RWPE2 (cell line): ENCODE results near the gene BFSP2.
A peak's percentile ranks its signal among the peaks of the same experiment; 100 is the strongest.
"Not testable (repeated sequence)": the region's sequence is repeated elsewhere in the genome, so short reads cannot be mapped to it uniquely, and the experiment has no call there.

Source experiments
- ATAC-seq: fragments of 200-7000 bp; cut with Tn5 transposase; 3 replicates; pipeline ENCODE4 v1.9.1; 2021; ENCODE audit warnings: low read depth
- DNase-seq: peaks from one replicate; pipeline ENCODE4 v3.0.0-alpha.2; 2020; ENCODE audit warnings: low spot score
- H3K27ac ChIP-seq: fragments of 450-650 bp; 2 replicates; pipeline ENCODE4 v1.5.1; 2017; ENCODE audit warnings: mild to moderate bottlenecking; ENCODE audit not compliant: poor library complexity, severe bottlenecking
- H3K27me3 ChIP-seq: fragments of 250-450 bp; sonication (Bioruptor Pico); 2 replicates; pipeline ENCODE4 v1.5.1; 2021; ENCODE audit warnings: mild to moderate bottlenecking, moderate library complexity; ENCODE audit not compliant: insufficient read depth, poor library complexity, severe bottlenecking
- H3K36me3 ChIP-seq: fragments of 250-450 bp; sonication (Bioruptor Pico); 2 replicates; pipeline ENCODE4 v1.5.1; 2020; ENCODE audit warnings: low read depth, mild to moderate bottlenecking, moderate library complexity
- H3K4me1 ChIP-seq: fragments of 250-450 bp; sonication (Bioruptor Pico); 2 replicates; pipeline ENCODE4 v1.5.1; 2021; ENCODE audit warnings: mild to moderate bottlenecking, moderate library complexity; ENCODE audit not compliant: insufficient read depth, poor library complexity, severe bottlenecking
- H3K4me3 ChIP-seq: fragments of 250-450 bp; sonication (Bioruptor Pico); 2 replicates; pipeline ENCODE4 v1.5.1; 2021; ENCODE audit warnings: mild to moderate bottlenecking, moderate library complexity; ENCODE audit not compliant: severe bottlenecking
- H3K9me3 ChIP-seq: fragments of 250-450 bp; sonication (Bioruptor Pico); 2 replicates; pipeline ENCODE4 v1.5.1; 2021; ENCODE audit warnings: mild to moderate bottlenecking, moderate library complexity; ENCODE audit not compliant: severe bottlenecking
- CTCF ChIP-seq: fragments of 450-650 bp; IDR thresholded peaks from one replicate; pipeline ENCODE4 v1.5.1; 2017; ENCODE audit warnings: mild to moderate bottlenecking, moderate library complexity; ENCODE audit not compliant: poor library complexity, severe bottlenecking

Gene BFSP2

DNA sequence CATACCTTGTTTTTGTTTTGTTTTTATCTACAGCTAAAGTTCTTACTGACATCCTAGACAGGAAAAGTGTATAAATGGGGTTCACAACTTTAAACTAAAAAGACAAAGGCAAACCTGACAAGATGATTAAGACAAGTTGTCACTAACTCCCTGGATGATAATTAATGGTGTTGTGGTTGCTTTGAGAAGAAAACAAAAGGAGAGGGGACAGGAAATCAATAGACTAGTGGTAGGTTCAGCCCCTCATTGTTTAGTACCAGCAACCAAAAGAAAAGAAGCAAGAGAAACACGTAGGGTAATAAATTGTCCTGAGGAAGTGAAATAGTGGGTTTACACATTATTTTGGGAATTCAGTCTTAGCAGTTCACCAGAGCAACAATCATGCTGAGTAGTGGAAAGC, 78.8 kb downstream of the BFSP2 start:
- DNase-seq (no peak), ATAC-seq (no peak)
- no peaks in the 10 kb centered on the region for H3K36me3 ChIP-seq
- H3K9me3 ChIP-seq = no peaks in the 10 kb centered on the region
- no peak for TF ChIP-seq CTCF
- no peak overlapping the region for H3K27ac ChIP-seq
- H3K27me3 ChIP-seq = no peaks in the 10 kb centered on the region
- no peak overlapping the region for H3K4me3 ChIP-seq
- peaks cover 14% of the 10 kb centered on the region for H3K4me1 ChIP-seq

- Histone ChIP-seq H3K27me3 (no peaks in the 10 kb centered on the region), H3K27ac (peak overlapping the region; percentile 85), H3K4me3 (no peak overlapping the region), H3K36me3 (no peaks in the 10 kb centered on the region), H3K9me3 (no peaks in the 10 kb centered on the region), H3K4me1 (peaks cover 14% of the 10 kb centered on the region)
- no peak for TF ChIP-seq CTCF
- no peak for ATAC-seq
- no peak for DNase-seq
Measured at GRCh38 chr3:133479401-133479800, 79.5 kb downstream of the BFSP2 start.

- Histone ChIP-seq H3K4me1 (peaks cover 14% of the 10 kb centered on the region), H3K36me3 (no peaks in the 10 kb centered on the region), H3K27me3 (no peaks in the 10 kb centered on the region), H3K4me3 (no peak overlapping the region), H3K9me3 (no peaks in the 10 kb centered on the region), H3K27ac (peak overlapping the region; percentile 85)
- no peak for TF ChIP-seq CTCF
- ATAC-seq = peak; percentile 98
- DNase-seq = no peak
Measured at GRCh38 chr3:133479895-133480669, 80.2 kb downstream of the BFSP2 start.

GRCh38 chr3:133482474-133482873, 82.6 kb downstream of the BFSP2 start:
- DNase-seq, ATAC-seq, H3K9me3 ChIP-seq, H3K27ac ChIP-seq, H3K27me3 ChIP-seq, H3K36me3 ChIP-seq, H3K4me3 ChIP-seq: not testable (repeated sequence)
- peaks cover 14% of the 10 kb centered on the region for H3K4me1 ChIP-seq

DNA sequence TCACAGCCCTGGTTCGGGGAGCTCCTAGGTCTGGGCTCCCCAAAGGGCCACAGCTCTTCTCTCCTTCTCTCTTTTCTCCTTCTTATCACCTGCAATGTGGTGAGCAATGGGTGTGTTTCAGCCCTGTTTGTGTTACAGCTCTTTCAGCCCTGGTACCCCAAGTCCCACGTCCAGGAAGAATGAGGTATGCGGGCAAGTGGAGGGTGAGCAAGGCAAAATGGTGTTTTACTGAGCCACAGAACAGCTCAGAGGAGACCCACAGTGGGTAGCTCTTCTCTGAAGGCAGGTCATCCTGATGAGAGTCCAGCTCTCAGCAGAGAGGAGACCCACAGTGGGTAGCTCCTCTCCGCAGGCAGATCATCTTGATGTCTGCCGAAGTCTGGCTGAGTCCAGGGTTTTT, 86.8 kb downstream of the BFSP2 start:
- Histone ChIP-seq H3K4me3 (no peak overlapping the region), H3K36me3 (no peaks in the 10 kb centered on the region), H3K9me3 (no peaks in the 10 kb centered on the region), H3K27ac (no peak overlapping the region), H3K27me3 (no peaks in the 10 kb centered on the region), H3K4me1 (no peaks in the 10 kb centered on the region)
- ATAC-seq = no peak
- no peak for TF ChIP-seq CTCF
- no peak for DNase-seq
